ENCODE data around the gene SCFD1.

- TF ChIP-seq CTCF (IDR thresholded peaks at IDR 0.05; ENCODE audit: low read length), result no peak
- no peak for TF ChIP-seq EZH2 (optimal IDR thresholded peaks at IDR 0.05; ENCODE audit: low read depth, low read length)
Measured at GRCh38 chr14:30588873-30589272, 33.2 kb upstream of the SCFD1 start.
